Esophagus squamous epithelium (tissue), 5 donors: ENCODE results near the gene STXBP4. TPM values are rescaled to one million over a fixed set of nuclear protein-coding genes. Genes with fewer than 3 reads are reported as not detected.

ENCODE experiments used
- DNase-seq: peaks from one replicate; lab custom pipeline; 2025; lab: John Stamatoyannopoulos, UW
- H3K27ac ChIP-seq, 4 donors: fragments of 200-600 bp; sonication (generic); one replicate each; pipeline ENCODE4 v1.5.1; 2016 to 2019; ENCODE audit warnings: mild to moderate bottlenecking in 1 of 4
- H3K27me3 ChIP-seq, 4 donors: fragments of 200-600 bp; sonication (generic); 1 replicate in 3 of 4; 2 replicates in 1 of 4; pipeline versions ENCODE4 v1.5.1 to v1.6.0; 2017 to 2021; ENCODE audit warnings: antibody characterized with exemption in 1 of 4
- H3K36me3 ChIP-seq, 3 donors: fragments of 200-600 bp; sonication (generic); one replicate each; pipeline ENCODE4 v1.5.1; 2016 to 2019
- H3K4me1 ChIP-seq, 3 donors: fragments of 200-600 bp; sonication (generic); one replicate each; pipeline ENCODE4 v1.5.1; 2017 to 2019
- H3K4me3 ChIP-seq, 4 donors: fragments of 200-600 bp; sonication (generic); 1 replicate in 3 of 4; 2 replicates in 1 of 4; pipeline ENCODE4 v1.5.1; 2016 to 2019; ENCODE audit warnings: mild to moderate bottlenecking in 2 of 4, moderate library complexity in 1 of 4
- H3K9me3 ChIP-seq, 3 donors: fragments of 200-600 bp; sonication (generic); one replicate each; pipeline ENCODE4 v1.5.1; 2016 to 2019
- CTCF ChIP-seq, 6 experiments: fragments of 450-650 bp in 4 of 6; fragments of 200-600 bp in 2 of 6; sonication (generic) in 2 of 6; IDR thresholded peaks; one replicate each; pipeline ENCODE4 v1.5.1; 2016 to 2019; ENCODE audit warnings: antibody characterized with exemption in 6 of 6, mild to moderate bottlenecking in 4 of 6, moderate library complexity in 4 of 6
- POLR2A ChIP-seq, 4 donors: fragments of 450-650 bp; IDR thresholded peaks; one replicate each; pipeline ENCODE4 v1.6.1; 2017; ENCODE audit warnings: antibody characterized with exemption in 4 of 4, mild to moderate bottlenecking in 4 of 4, moderate library complexity in 3 of 4
- WGBS, 2 donors: methylation state at CpG; one replicate each; pipeline ENCODE4 v1.1.5; 2018; 5-methylcytosine and 5-hydroxymethylcytosine counted together
- intact Hi-C: fragments of 100-400 bp; cut with DNase I; formaldehyde crosslinking; loops from one replicate; pipeline ENCODE4 v1.15.0; 2022
- total RNA-seq, 4 donors: library from RNA; depleted of rRNA; stranded (reverse); fragments of >200 nt; gene quantifications; one replicate each; pipeline ENCODE4 v1.1.0, GENCODE V29; 2016
- donor health status: DM: yes; HTN: yes; CAD: no.

STXBP4 gene
- total RNA-seq, 4 donors from 2014 or later = 0.61 to 23.5 (median 13.3) TPM

GRCh38 chr17:55177159-55177854, 208.7 kb downstream of the STXBP4 start:
- peaks cover 0 to 18% (median under 1%) of the 10 kb centered on the region in 3 donors for H3K4me1 ChIP-seq
- no peak overlapping the region for H3K4me3 ChIP-seq
- WGBS, 2 donors = 31 to 43% methylated on average over 3 of the region's 3 CpGs
- no peaks in the 10 kb centered on the region for H3K9me3 ChIP-seq
- intact Hi-C loops = no loop called here
- no peaks in the 10 kb centered on the region for H3K27me3 ChIP-seq
- TF ChIP-seq CTCF (IDR thresholded peaks at IDR 0.05) (peak in 1 of 6 experiments; percentile 34), POLR2A (IDR thresholded peaks at IDR 0.05) (no peak)
- no peaks in the 10 kb centered on the region for H3K36me3 ChIP-seq
- no peak for DNase-seq
- no peak overlapping the region for H3K27ac ChIP-seq

GRCh38 chr17:55177855-55178217, 209.3 kb downstream of the STXBP4 start:
- Histone ChIP-seq H3K27ac (no peak overlapping the region), H3K9me3 (no peaks in the 10 kb centered on the region), H3K4me3 (no peak overlapping the region), H3K36me3 (no peaks in the 10 kb centered on the region), H3K27me3 (no peaks in the 10 kb centered on the region), H3K4me1 (peaks cover 0 to 14% (median 0%) of the 10 kb centered on the region in 3 donors)
- no peak for TF ChIP-seq CTCF (IDR thresholded peaks at IDR 0.05)
- TF ChIP-seq POLR2A (IDR thresholded peaks at IDR 0.05) = no peak
- intact Hi-C loops = no loop called here
- DNase-seq = no peak
- WGBS, 2 donors = 71 to 77% methylated on average over 2 of the region's 2 CpGs

- intact Hi-C loops = no loop called here
- H3K4me3 ChIP-seq = no peak overlapping the region
- DNase-seq = no peak
- H3K36me3 ChIP-seq = no peaks in the 10 kb centered on the region
- no peaks in the 10 kb centered on the region for H3K4me1 ChIP-seq
- no peaks in the 10 kb centered on the region for H3K27me3 ChIP-seq
- TF ChIP-seq CTCF (IDR thresholded peaks at IDR 0.05) (no peak), POLR2A (IDR thresholded peaks at IDR 0.05) (no peak)
- no peaks in the 10 kb centered on the region for H3K9me3 ChIP-seq
- no peak overlapping the region for H3K27ac ChIP-seq
- WGBS, 2 donors = 74 to 75% methylated on average over 7 to 8 of the region's 8 CpGs
These were observed 218.6 kb downstream of the STXBP4 start for GRCh38 chr17:55186937-55187770.

GRCh38 chr17:55190748-55191147, 222.2 kb downstream of the STXBP4 start:
- no peak for DNase-seq
- no peaks in the 10 kb centered on the region for H3K27me3 ChIP-seq
- no peak overlapping the region for H3K4me3 ChIP-seq
- 69 to 72% methylated on average over 2 of the region's 2 CpGs for WGBS, 2 donors
- no peak overlapping the region for H3K27ac ChIP-seq
- H3K9me3 ChIP-seq = no peaks in the 10 kb centered on the region
- intact Hi-C loops = no loop called here
- no peaks in the 10 kb centered on the region for H3K4me1 ChIP-seq
- no peak for TF ChIP-seq CTCF (IDR thresholded peaks at IDR 0.05)
- no peak for TF ChIP-seq POLR2A (IDR thresholded peaks at IDR 0.05)
- H3K36me3 ChIP-seq = no peaks in the 10 kb centered on the region
